AG04450 (cell line): Measurements from ENCODE around the gene C2orf42. TPM values are rescaled to one million over a fixed set of nuclear protein-coding genes. Genes with fewer than 3 reads are reported as not detected.
"Not testable (repeated sequence)": the region's sequence is repeated elsewhere in the genome, so short reads cannot be mapped to it uniquely, and the experiment has no call there.

ENCODE experiments used
- CTCF ChIA-PET: fragments of 300-600, 350-600 bp; formaldehyde crosslinking; extraction: SDS; loops from one replicate; lab custom pipeline; 2022; ENCODE audit warnings: antibody characterized with exemption, inconsistent platforms; lab: Charles Lee
- POLR2A ChIA-PET: fragments of 350-600 bp; formaldehyde crosslinking; extraction: SDS; loops from one replicate; lab custom pipeline; 2021; ENCODE audit warnings: antibody characterized with exemption, inconsistent platforms; lab: Yijun Ruan, JAX
- DNase-seq: peaks from one replicate; pipeline ENCODE4 v3.0.0-alpha.2; 2011; ENCODE audit warnings: low read depth, low spot score
- H3K27ac ChIP-seq: one replicate; pipeline ENCODE4 v1.5.1; 2012; ENCODE audit warnings: low read depth, low read length, control low read depth
- H3K27me3 ChIP-seq: one replicate; pipeline ENCODE4 v1.6.0; 2012; ENCODE audit warnings: low read length; ENCODE audit not compliant: control insufficient read depth, insufficient read depth
- H3K4me3 ChIP-seq: 2 replicates; pipeline ENCODE4 v1.5.1; 2011; ENCODE audit warnings: mild to moderate bottlenecking, low read depth, low read length, control low read depth
- H3K9me3 ChIP-seq: 2 replicates; pipeline ENCODE4 v1.5.1; 2012; ENCODE audit warnings: low read length; ENCODE audit not compliant: control insufficient read depth, insufficient read depth
- polyA minus RNA-seq: library from RNA; depleted of rRNA, polyadenylated mRNA; stranded (reverse); fragments of >200 nt; gene quantifications from 2 replicates; pipeline ENCODE4 v1.2.3, GENCODE V29; 2011; rRNA and poly(A)+ RNA removed
- polyA plus RNA-seq: library from polyadenylated mRNA; depleted of rRNA; stranded (reverse); fragments of >200 nt; gene quantifications from 2 replicates; pipeline ENCODE4 v1.2.3, GENCODE V29; 2011; rRNA removed
- TF ChIP-seq, protein P1 (sequence below): IDR thresholded peaks from 2 replicates; pipeline ENCODE4 v1.5.1; 2011; ENCODE audit warnings: low read depth, low read length, control low read depth, inconsistent platforms

C2orf42 gene
- polyA plus RNA-seq = 9.8 and 10.7 TPM in 2 replicates
- polyA minus RNA-seq = 41.1 and 47.4 TPM in 2 replicates

- H3K9me3 ChIP-seq = peaks cover 3% of the 10 kb centered on the region; the same call in 1 of the 2 replicates
- ChIA-PET CTCF (interaction anchor here (0.7 to 1.6 kb wide), 3 partner anchors 48 to 278 kb away, joined by 3 to 6 read pairs (median 3); no protein-coding TSS in a partner anchor), POLR2A (interaction anchor here (0.6 to 1.5 kb wide), 16 partner anchors 9 to 323 kb away, joined by 3 to 11 read pairs (median 3); partner anchors contain the start of genes MXD1, PCYOX1 and SNRNP27)
- TF ChIP-seq, protein P1, sequence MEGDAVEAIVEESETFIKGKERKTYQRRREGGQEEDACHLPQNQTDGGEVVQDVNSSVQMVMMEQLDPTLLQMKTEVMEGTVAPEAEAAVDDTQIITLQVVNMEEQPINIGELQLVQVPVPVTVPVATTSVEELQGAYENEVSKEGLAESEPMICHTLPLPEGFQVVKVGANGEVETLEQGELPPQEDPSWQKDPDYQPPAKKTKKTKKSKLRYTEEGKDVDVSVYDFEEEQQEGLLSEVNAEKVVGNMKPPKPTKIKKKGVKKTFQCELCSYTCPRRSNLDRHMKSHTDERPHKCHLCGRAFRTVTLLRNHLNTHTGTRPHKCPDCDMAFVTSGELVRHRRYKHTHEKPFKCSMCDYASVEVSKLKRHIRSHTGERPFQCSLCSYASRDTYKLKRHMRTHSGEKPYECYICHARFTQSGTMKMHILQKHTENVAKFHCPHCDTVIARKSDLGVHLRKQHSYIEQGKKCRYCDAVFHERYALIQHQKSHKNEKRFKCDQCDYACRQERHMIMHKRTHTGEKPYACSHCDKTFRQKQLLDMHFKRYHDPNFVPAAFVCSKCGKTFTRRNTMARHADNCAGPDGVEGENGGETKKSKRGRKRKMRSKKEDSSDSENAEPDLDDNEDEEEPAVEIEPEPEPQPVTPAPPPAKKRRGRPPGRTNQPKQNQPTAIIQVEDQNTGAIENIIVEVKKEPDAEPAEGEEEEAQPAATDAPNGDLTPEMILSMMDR = 0 out of 2 replicates have a peak, but pooled peaks have one; percentile 22
- peak; percentile 94 for DNase-seq
- H3K27me3 ChIP-seq = no peaks in the 10 kb centered on the region
- H3K4me3 ChIP-seq = peak within 1 kb of the TSS; percentile 91
- H3K27ac ChIP-seq = peak within 1 kb of the TSS; percentile 94
Observed at GRCh38 chr2:70190418-70191243, at the start of gene C2orf42. Gene C2orf42 (minus strand): TSS chr2:70191019. CDS start chr2:70181985, 9,034 bp downstream.

DNA sequence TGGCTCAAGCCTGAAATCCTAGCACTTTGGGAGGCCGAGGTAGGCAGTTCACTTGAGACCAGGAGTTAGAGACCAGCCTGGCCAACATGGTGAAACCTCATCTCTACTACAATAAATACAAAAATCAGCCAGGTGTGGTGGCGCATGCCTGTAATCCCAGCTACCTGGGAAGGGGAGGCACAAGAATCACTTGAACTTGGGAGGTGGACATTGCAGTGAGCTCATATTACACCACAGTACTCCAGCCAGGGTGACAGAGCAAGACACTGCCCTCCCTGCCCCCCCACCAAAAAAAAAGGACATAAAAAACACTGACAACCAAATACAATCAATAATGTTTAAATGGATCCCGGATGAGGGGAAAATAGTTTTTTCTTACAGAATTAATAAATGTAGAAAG is 49.8 kb upstream of the C2orf42 start:
- Histone ChIP-seq H3K27me3 (no peaks in the 10 kb centered on the region), H3K9me3 (no peaks in the 10 kb centered on the region), H3K27ac (no peak overlapping the region), H3K4me3 (no peak overlapping the region)
- no peak for DNase-seq
- TF ChIP-seq, protein P1 = no peak
- CTCF ChIA-PET = interaction anchor here (0.7 kb wide), 1 partner anchor 328 kb away, joined by 3 read pairs; no protein-coding TSS in a partner anchor
- POLR2A ChIA-PET = no interaction called here

- Histone ChIP-seq H3K4me3 (no peak overlapping the region), H3K9me3 (no peaks in the 10 kb centered on the region), H3K27ac (no peak overlapping the region), H3K27me3 (no peaks in the 10 kb centered on the region)
- no peak for DNase-seq
- POLR2A ChIA-PET = no interaction called here
- TF ChIP-seq, protein P1 = no peak
- CTCF ChIA-PET = interaction anchor here (0.6 kb wide), 1 partner anchor 303 kb away, joined by 11 read pairs; no protein-coding TSS in a partner anchor
Observed at GRCh38 chr2:70233926-70234325, 43.1 kb upstream of the C2orf42 start.

- no peak for DNase-seq
- Histone ChIP-seq H3K9me3 (no peaks in the 10 kb centered on the region), H3K27ac (no peak overlapping the region), H3K4me3 (no peak overlapping the region), H3K27me3 (no peaks in the 10 kb centered on the region)
- ChIA-PET CTCF (interaction anchor here (0.6 to 0.9 kb wide), 2 partner anchors 10 to 25 kb away, joined by 3 read pairs; no protein-coding TSS in a partner anchor), POLR2A (no interaction called here)
- TF ChIP-seq, protein P1 = no peak
Observed at GRCh38 chr2:70226781-70227180, 36.0 kb upstream of the C2orf42 start.

DNA sequence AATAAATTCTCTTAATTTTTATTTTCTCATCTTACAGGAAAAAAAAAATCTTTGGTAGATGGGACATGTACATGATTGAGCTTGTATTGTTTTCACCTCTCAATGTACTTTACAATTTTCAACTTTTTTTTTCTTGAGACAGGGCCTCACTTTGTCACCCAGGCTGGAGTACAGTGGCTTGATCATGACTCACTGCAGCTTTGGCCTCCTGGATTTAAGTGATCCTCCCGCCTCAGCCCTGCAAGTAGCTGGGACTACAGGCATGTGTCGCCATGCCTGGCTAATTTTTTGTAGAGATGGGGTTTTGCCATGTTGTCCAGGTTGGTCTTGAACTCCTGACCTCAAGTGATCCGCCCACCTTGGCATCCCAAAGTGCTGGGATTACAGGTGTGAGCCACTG is 32.5 kb upstream of the C2orf42 start:
- H3K4me3 ChIP-seq, H3K27me3 ChIP-seq, DNase-seq, H3K9me3 ChIP-seq, POLR2A ChIA-PET, H3K27ac ChIP-seq, CTCF ChIA-PET: not testable (repeated sequence)
